A673 (cell line): ENCODE data around the gene CLDN12. TPM values are rescaled to one million over a fixed set of nuclear protein-coding genes. Genes with fewer than 3 reads are reported as not detected.

ENCODE experiments used
- BruUV-seq: library from RNA; stranded (reverse); fragments of 400-500 nt; replicated peaks from 2 replicates; lab custom pipeline; 2021; lab: Mats Ljungman, UMichigan
- CTCF ChIA-PET: fragments of 300-600 bp; sonication (Branson Sonifier 250); formaldehyde crosslinking; loops from one replicate; lab custom pipeline; 2022; ENCODE audit warnings: antibody characterized with exemption; lab: Charles Lee
- POLR2A ChIA-PET: fragments of 300-600 bp; sonication (Branson Sonifier 250); formaldehyde crosslinking; loops from one replicate; lab custom pipeline; 2022; ENCODE audit warnings: antibody characterized with exemption; ENCODE audit not compliant: low non-redundant PET; lab: Charles Lee
- DNase-seq: peaks from one replicate; pipeline ENCODE4 v3.0.0-alpha.2; 2015; ENCODE audit warnings: low spot score
- H3K27ac ChIP-seq: fragments of 200-600 bp; sonication (generic); 2 replicates; pipeline ENCODE4 v1.5.1; 2016; ENCODE audit warnings: mixed run types, low read depth, mild to moderate bottlenecking, mixed read lengths, antibody characterized with exemption, low read length; ENCODE audit not compliant: poor library complexity, severe bottlenecking
- H3K27me3 ChIP-seq: fragments of 200-600 bp; sonication (generic); replicated peaks from 2 replicates; pipeline ENCODE4 v1.6.1; 2017; ENCODE audit warnings: mixed run types, low read depth, mild to moderate bottlenecking, mixed read lengths, antibody characterized with exemption, low read length; ENCODE audit not compliant: insufficient read depth, poor library complexity
- H3K36me3 ChIP-seq: fragments of 200-600 bp; sonication (generic); 2 replicates; pipeline ENCODE4 v1.6.1; 2016; ENCODE audit warnings: mixed run types, mild to moderate bottlenecking, mixed read lengths, antibody characterized with exemption, low read length; ENCODE audit not compliant: insufficient read depth, poor library complexity, severe bottlenecking
- H3K4me1 ChIP-seq: fragments of 200-600 bp; sonication (generic); 2 replicates; pipeline ENCODE4 v1.6.1; 2017; ENCODE audit warnings: mixed run types, mild to moderate bottlenecking, mixed read lengths, antibody characterized with exemption, low read length; ENCODE audit not compliant: insufficient read depth, poor library complexity, severe bottlenecking
- H3K4me3 ChIP-seq: fragments of 200-600 bp; sonication (generic); 2 replicates; pipeline ENCODE4 v1.5.1; 2016; ENCODE audit warnings: low read depth, mixed run types, mild to moderate bottlenecking, mixed read lengths, low read length; ENCODE audit not compliant: poor library complexity, severe bottlenecking
- H3K9me3 ChIP-seq: fragments of 200-600 bp; sonication (generic); 2 replicates; pipeline ENCODE4 v1.6.1; 2016; ENCODE audit warnings: mixed run types, low read depth, mild to moderate bottlenecking, mixed read lengths, antibody characterized with exemption, low read length; ENCODE audit not compliant: poor library complexity, severe bottlenecking
- EZH2 ChIP-seq: fragments of 200-600 bp; sonication (generic); IDR thresholded peaks from 2 replicates; pipeline ENCODE4 v1.6.1; 2017; ENCODE audit warnings: borderline replicate concordance, low read depth, mild to moderate bottlenecking, mixed read lengths, antibody characterized with exemption, low read length; ENCODE audit not compliant: poor library complexity, severe bottlenecking
- intact Hi-C: fragments of 100-400 bp; cut with micrococcal nuclease; formaldehyde crosslinking; loops from one replicate; pipeline ENCODE4 v1.10.0; 2022; ENCODE audit not compliant: unreplicated experiment
- total RNA-seq: library from RNA; stranded (reverse); gene quantifications from 2 replicates; pipeline ENCODE4 v1.2.3, GENCODE V29; 2021
- TF ChIP-seq, protein P1 (sequence below): fragments of 300-800, 200-600 bp; sonication (generic); conservative IDR thresholded peaks from 2 replicates; pipeline ENCODE4 v1.5.1; 2017; ENCODE audit warnings: low read depth, mild to moderate bottlenecking, antibody characterized with exemption, low read length, moderate library complexity, mixed read lengths

The CLDN12 gene
- total RNA-seq, 1 experiment from 2014 or later, result 32.9 TPM

DNA sequence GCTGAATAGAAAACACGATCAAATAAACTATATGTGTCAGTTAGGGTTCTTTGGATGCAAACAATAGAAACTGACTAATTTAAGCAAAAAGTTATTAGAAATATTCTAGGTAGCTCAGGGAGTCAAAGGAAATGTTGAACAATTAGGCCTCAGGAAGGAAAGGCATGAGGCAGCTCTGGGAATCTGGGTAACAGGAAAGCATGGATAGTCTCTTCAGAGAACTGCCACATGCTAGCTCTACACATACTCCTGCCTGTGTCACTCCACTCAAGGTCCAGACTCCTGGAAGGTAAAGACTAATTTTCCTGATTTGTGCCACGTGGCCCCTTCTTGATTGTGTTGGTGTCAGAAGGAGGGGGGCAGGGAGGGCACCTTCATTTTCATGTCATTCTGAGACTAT is 42.4 kb downstream of the CLDN12 start:
- Histone ChIP-seq H3K27ac (no peak overlapping the region), H3K27me3 (no peaks in the 10 kb centered on the region), H3K36me3 (no peaks in the 10 kb centered on the region), H3K4me1 (no peaks in the 10 kb centered on the region), H3K4me3 (no peak overlapping the region), H3K9me3 (no peaks in the 10 kb centered on the region)
- DNase-seq, result no peak
- TF ChIP-seq, protein P1, sequence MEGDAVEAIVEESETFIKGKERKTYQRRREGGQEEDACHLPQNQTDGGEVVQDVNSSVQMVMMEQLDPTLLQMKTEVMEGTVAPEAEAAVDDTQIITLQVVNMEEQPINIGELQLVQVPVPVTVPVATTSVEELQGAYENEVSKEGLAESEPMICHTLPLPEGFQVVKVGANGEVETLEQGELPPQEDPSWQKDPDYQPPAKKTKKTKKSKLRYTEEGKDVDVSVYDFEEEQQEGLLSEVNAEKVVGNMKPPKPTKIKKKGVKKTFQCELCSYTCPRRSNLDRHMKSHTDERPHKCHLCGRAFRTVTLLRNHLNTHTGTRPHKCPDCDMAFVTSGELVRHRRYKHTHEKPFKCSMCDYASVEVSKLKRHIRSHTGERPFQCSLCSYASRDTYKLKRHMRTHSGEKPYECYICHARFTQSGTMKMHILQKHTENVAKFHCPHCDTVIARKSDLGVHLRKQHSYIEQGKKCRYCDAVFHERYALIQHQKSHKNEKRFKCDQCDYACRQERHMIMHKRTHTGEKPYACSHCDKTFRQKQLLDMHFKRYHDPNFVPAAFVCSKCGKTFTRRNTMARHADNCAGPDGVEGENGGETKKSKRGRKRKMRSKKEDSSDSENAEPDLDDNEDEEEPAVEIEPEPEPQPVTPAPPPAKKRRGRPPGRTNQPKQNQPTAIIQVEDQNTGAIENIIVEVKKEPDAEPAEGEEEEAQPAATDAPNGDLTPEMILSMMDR, result no peak
- no peak for TF ChIP-seq EZH2
- POLR2A ChIA-PET, result no interaction called here
- CTCF ChIA-PET, result interaction anchor here (0.9 kb wide), 1 partner anchor 18 kb away, joined by 3 read pairs; no protein-coding TSS in a partner anchor
- intact Hi-C loops, result no loop called here
- BruUV-seq, result no TSS peak

DNA sequence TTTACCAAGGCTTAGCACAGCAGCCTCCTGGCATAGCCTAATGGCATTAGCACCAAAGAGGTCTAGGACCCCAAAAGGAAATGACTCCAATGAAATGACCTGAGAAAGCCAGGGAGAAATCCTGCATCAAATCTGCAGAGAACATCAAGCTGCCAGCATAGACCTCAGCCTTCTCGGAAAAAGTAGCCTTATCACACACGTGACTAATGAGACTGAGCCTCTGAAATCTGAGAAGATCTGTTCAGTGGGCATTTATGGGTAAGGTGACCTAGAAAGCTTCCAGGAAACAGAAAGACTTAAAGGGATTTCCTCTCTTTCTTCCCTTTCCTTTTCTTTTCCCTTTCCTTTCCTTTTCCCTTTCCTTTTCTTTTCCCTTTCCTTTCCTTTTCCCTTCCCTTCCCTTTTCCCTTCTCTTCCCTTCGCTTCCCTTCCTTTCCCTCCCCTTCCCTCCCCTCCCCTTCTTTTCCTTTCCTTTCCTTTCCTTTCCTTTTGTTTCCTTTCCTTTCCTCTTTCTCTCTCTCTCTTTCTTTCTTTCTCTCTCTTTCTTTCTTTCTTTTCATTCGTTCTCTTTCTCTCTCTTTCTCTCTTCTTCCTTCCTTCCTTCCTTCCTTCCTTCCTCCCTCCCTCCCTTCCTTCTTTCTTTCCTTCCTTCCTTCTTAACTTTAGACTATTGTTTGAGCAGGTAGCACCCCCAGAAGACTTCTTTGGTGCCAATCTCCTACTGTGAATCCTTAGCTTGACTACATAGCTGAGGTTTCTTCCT is 43.1 kb downstream of the CLDN12 start:
- CTCF ChIA-PET, result interaction anchor here (1.4 kb wide), 1 partner anchor 9 kb away, joined by 5 read pairs; no protein-coding TSS in a partner anchor
- BruUV-seq, result no TSS peak

DNA sequence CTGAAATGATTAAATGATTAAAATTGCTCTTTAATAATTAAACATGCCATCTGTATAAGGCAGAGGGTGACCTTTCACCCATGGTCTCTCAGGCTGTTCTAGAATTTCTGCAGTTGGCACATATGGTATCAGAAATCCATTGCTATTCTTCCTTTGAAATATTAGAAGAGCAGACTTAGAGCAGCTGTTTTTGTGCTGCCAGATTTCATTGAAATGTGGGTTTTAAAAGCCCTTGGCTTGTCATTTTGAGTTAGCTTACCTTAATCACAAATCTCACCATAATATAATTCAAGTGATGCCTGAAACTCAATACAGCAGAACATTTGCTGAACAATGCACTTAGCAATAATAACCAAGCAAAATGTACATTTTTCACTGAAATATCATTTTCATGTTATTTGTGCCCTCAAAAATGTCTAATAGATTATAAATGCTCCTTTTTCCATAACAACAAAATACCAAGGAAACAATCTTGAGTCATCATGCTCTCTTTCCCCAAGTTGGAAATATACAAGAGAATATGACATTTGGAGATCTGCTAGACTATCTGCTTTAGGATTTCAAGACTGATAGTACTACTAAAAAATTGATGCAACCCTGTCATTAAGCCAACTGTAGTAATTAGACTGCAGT is 50.1 kb downstream of the CLDN12 start:
- intact Hi-C loops, result loop anchor here (10.0 kb wide), 1 partner anchor 291 kb away; no protein-coding TSS in a partner anchor
- BruUV-seq, result no TSS peak
- TF ChIP-seq, protein P1, result no peak
- no peak for TF ChIP-seq EZH2

More for the DNA sequence above, 43.1 kb downstream of the CLDN12 start:
- H3K27ac ChIP-seq, result no peak overlapping the region
- no peaks in the 10 kb centered on the region for H3K36me3 ChIP-seq
- intact Hi-C loops, result no loop called here
- TF ChIP-seq, protein P1, result no peak
- no peak for TF ChIP-seq EZH2
- H3K4me1 ChIP-seq, result no peaks in the 10 kb centered on the region
- no peak for DNase-seq
- H3K9me3 ChIP-seq, result no peaks in the 10 kb centered on the region
- POLR2A ChIA-PET, result no interaction called here
- no peak overlapping the region for H3K4me3 ChIP-seq
- H3K27me3 ChIP-seq, result no peaks in the 10 kb centered on the region

More for the DNA sequence above, 50.1 kb downstream of the CLDN12 start:
- peaks cover 12% of the 10 kb centered on the region for H3K4me1 ChIP-seq
- no peak overlapping the region for H3K27ac ChIP-seq
- H3K9me3 ChIP-seq, result no peaks in the 10 kb centered on the region
- no peaks in the 10 kb centered on the region for H3K27me3 ChIP-seq
- H3K36me3 ChIP-seq, result no peaks in the 10 kb centered on the region
- H3K4me3 ChIP-seq, result no peak overlapping the region
- CTCF ChIA-PET, result no interaction called here
- no peak for DNase-seq
- POLR2A ChIA-PET, result no interaction called here
